Measurements from ENCODE around the gene HAGH.

Gene HAGH

DNA sequence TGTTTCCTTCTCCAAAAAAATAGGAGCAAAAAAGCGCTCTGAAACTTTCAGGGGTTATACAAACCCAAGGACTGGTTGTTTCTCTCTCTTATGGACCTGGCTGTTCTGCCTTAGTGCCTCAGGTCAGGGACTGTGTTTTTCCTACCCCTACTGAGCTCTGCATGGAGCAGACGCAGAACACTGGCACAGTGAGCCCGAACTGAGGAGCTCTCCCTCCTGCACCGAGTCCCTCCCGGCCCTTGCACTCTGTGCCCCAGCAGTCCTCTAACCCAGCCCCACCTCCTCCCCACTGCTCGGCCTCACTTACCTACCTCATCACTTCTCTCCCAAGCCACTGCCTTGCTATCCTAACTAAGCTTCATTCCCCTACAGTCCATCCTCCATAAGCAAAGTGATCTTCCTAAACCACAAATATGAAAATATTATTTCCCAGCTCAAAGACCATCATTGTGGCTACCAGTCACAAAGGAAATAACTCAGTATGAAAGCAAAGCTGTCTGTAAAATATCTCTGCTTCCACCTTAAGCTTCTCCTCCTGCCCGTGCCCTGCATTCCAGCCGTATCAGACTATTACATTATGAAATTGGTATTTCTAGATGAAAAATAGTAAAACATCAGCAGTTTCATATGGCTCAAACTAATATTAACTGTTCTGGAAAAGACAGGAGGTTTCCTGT lies 31.7 kb upstream of the HAGH start:
- TF ChIP-seq CTCF (IDR thresholded peaks at IDR 0.05; ENCODE audit: unreplicated experiment in 3 of 3): no peak
- Mint-ChIP-seq H3K36me3 (ENCODE audit: low read depth) (no peaks in the 10 kb centered on the region), H3K4me1 (peaks cover 8% of the 10 kb centered on the region), H3K9me3 (no peaks in the 10 kb centered on the region), H3K27ac (no peak overlapping the region), H3K4me3 (no peak overlapping the region), H3K27me3 (ENCODE audit: low read depth) (peaks cover 78% of the 10 kb centered on the region)

DNA sequence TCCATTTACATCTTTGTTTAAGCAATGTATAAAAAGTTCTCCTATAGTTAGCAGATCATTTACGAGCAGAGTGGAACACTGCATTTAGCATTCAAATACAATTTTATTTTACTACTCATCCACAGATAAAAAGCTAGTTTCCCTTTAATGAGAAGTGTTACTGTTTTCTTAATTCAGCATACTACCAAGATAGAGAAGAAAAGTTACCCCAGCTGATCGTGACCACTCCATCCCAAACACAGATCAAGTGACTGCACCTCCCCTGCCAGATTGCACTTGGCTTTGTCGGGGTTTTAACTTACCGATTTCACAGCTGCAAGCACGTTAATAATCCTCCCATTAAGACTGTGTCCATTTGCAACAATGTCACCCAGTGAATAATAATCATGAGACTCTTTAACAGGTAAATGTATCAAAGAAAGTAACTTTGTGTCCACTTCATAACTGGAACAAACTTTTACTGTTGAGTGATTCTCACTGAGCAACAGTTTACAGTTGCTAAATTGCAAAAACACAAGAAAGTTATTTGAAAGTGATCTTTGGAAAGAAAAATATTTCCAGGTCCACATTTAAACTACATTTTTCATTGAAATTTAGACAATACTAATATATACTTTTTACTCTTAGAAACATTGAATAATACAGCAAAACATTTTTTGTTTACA lies 30.9 kb upstream of the HAGH start:
- Mint-ChIP-seq H3K27ac (no peak overlapping the region), H3K4me1 (peaks cover 8% of the 10 kb centered on the region), H3K4me3 (no peak overlapping the region), H3K27me3 (ENCODE audit: low read depth) (peaks cover 82% of the 10 kb centered on the region), H3K36me3 (ENCODE audit: low read depth) (no peaks in the 10 kb centered on the region), H3K9me3 (no peaks in the 10 kb centered on the region)
- no peak for TF ChIP-seq CTCF (IDR thresholded peaks at IDR 0.05; ENCODE audit: unreplicated experiment in 3 of 3)

GRCh38 chr16:1851793-1852192 lies 25.2 kb upstream of the HAGH start:
- Mint-ChIP-seq H3K4me1 (no peaks in the 10 kb centered on the region), H3K36me3 (ENCODE audit: low read depth) (no peaks in the 10 kb centered on the region), H3K9me3 (no peaks in the 10 kb centered on the region), H3K27me3 (ENCODE audit: low read depth) (peaks cover 58% of the 10 kb centered on the region), H3K27ac (no peak overlapping the region), H3K4me3 (no peak overlapping the region)
- TF ChIP-seq CTCF (IDR thresholded peaks at IDR 0.05; ENCODE audit: unreplicated experiment in 3 of 3): no peak

DNA sequence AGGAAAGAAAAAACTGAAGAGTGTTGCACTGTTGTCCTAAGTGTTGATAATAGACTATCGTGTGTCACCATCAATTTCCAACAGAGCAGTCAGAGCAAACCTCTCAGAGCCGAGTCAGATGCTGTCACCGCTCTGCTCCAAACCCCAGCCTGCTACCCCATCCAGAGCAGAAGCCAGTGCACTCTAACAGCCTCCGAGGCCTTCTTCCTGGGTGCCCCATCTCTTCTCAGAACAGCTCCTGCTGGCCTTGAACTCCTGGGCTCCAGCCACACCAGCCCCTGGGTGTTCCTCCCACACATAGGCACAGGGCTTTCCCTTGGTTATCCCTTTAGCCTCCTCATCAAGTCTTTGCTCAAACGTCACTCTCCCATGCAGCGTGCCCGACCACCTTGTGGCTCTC lies 24.4 kb upstream of the HAGH start:
- Mint-ChIP-seq H3K9me3 (no peaks in the 10 kb centered on the region), H3K27ac (no peak overlapping the region), H3K4me1 (no peaks in the 10 kb centered on the region), H3K4me3 (no peak overlapping the region), H3K36me3 (ENCODE audit: low read depth) (no peaks in the 10 kb centered on the region), H3K27me3 (ENCODE audit: low read depth) (peaks cover 63% of the 10 kb centered on the region)
- TF ChIP-seq CTCF (IDR thresholded peaks at IDR 0.05; ENCODE audit: unreplicated experiment in 3 of 3): no peak

DNA sequence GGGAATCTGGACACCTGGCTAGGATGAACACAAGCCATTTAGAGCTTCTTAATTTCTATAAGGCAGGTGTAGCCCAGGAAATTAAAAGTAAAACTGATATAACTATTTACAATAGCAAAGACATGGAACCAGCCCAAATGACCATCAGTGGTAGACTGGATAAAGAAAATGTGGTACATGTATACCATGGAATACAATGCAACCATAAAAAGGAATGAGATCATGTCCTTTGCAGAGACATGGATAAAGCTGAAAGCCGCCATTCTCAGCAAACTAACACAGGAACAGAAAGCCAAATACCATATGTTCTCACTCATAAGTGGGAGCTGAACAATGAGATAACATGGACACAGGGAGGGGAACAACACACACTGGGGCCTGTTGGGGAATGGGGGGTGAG lies 19.8 kb upstream of the HAGH start:
- Mint-ChIP-seq H3K4me3 (no peak overlapping the region), H3K36me3 (ENCODE audit: low read depth) (no peaks in the 10 kb centered on the region), H3K27me3 (ENCODE audit: low read depth) (peaks cover 28% of the 10 kb centered on the region), H3K27ac (no peak overlapping the region), H3K9me3 (no peaks in the 10 kb centered on the region), H3K4me1 (no peaks in the 10 kb centered on the region)
- TF ChIP-seq CTCF (IDR thresholded peaks at IDR 0.05; ENCODE audit: unreplicated experiment in 3 of 3): no peak

DNA sequence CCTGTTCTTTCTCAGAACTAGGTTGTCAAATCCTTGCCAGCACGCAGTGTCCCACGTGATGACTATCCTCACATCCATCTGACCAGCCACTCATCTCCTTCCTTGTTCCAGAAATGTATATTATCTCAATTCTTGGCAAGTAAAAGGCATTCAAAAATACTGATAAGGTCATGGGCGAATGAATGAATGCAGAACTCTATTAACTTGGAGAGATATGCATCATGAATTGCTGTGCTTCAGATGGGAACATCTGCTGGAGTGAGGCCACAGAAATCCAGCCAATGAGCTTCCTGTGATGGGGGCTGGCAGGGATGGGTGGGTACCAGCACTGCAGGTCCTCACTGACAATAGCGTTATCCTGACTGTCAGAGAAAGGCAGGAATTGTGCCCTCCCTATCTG lies 19.4 kb upstream of the HAGH start:
- TF ChIP-seq CTCF (IDR thresholded peaks at IDR 0.05; ENCODE audit: unreplicated experiment in 3 of 3): no peak
- Mint-ChIP-seq H3K27ac (no peak overlapping the region), H3K27me3 (ENCODE audit: low read depth) (peaks cover 24% of the 10 kb centered on the region), H3K4me1 (no peaks in the 10 kb centered on the region), H3K36me3 (ENCODE audit: low read depth) (no peaks in the 10 kb centered on the region), H3K4me3 (no peak overlapping the region), H3K9me3 (no peaks in the 10 kb centered on the region)
